Mesendoderm (in vitro differentiated cells): ENCODE results near the gene CNTN4.
A peak's percentile ranks its signal among the peaks of the same experiment; 100 is the strongest.

Source experiments
- DNase-seq: peaks from one replicate; pipeline ENCODE4 v3.0.0; 2013
- H2AK5ac ChIP-seq: 2 replicates; pipeline ENCODE4 v1.6.1; 2013; ENCODE audit warnings: low read length, inconsistent platforms
- H2BK120ac ChIP-seq: 2 replicates; pipeline ENCODE4 v1.6.1; 2013; ENCODE audit warnings: low read depth, mild to moderate bottlenecking, low read length, moderate library complexity, mixed read lengths
- H2BK15ac ChIP-seq: replicated peaks from 2 replicates; pipeline ENCODE4 v1.6.1; 2013; ENCODE audit warnings: low read depth, mild to moderate bottlenecking, moderate library complexity
- H2BK5ac ChIP-seq: 2 replicates; pipeline ENCODE4 v1.6.1; 2013; ENCODE audit warnings: low read length, inconsistent platforms
- H3K18ac ChIP-seq: 2 replicates; pipeline ENCODE4 v1.6.1; 2013; ENCODE audit warnings: mild to moderate bottlenecking, low read length, mixed read lengths
- H3K23ac ChIP-seq: one replicate; pipeline ENCODE4 v1.6.1; 2013; ENCODE audit warnings: low read length
- H3K27ac ChIP-seq: 2 replicates; pipeline ENCODE4 v1.5.1; 2013; ENCODE audit warnings: low read depth, mild to moderate bottlenecking, inconsistent platforms, low read length, moderate library complexity
- H3K27me3 ChIP-seq: 2 replicates; pipeline ENCODE4 v1.6.1; 2013; ENCODE audit warnings: low read length, control low read depth, mild to moderate bottlenecking, inconsistent platforms; ENCODE audit not compliant: insufficient read depth, poor library complexity
- H3K36me3 ChIP-seq: 2 replicates; pipeline ENCODE4 v1.6.1; 2013; ENCODE audit warnings: low read length, inconsistent platforms; ENCODE audit not compliant: control insufficient read depth, insufficient read depth
- H3K4ac ChIP-seq: one replicate; pipeline ENCODE4 v1.6.1; 2013; ENCODE audit warnings: low read depth, mild to moderate bottlenecking, low read length, moderate library complexity
- H3K4me1 ChIP-seq: 2 replicates; pipeline ENCODE4 v1.6.1; 2013; ENCODE audit warnings: low read depth, low read length, inconsistent platforms; ENCODE audit not compliant: control insufficient read depth
- H3K4me2 ChIP-seq: 2 replicates; pipeline ENCODE4 v1.6.1; 2013; ENCODE audit warnings: low read length
- H3K4me3 ChIP-seq: 2 replicates; pipeline ENCODE4 v1.5.1; 2013; ENCODE audit warnings: mild to moderate bottlenecking, low read length
- H3K56ac ChIP-seq: one replicate; pipeline ENCODE4 v1.6.1; 2013; ENCODE audit warnings: low read length
- H3K79me1 ChIP-seq: 2 replicates; pipeline ENCODE4 v1.6.1; 2013; ENCODE audit warnings: low read length, inconsistent platforms
- H3K79me2 ChIP-seq: 2 replicates; pipeline ENCODE4 v1.6.1; 2013; ENCODE audit warnings: mild to moderate bottlenecking, low read length; ENCODE audit not compliant: control insufficient read depth, insufficient read depth
- H3K9ac ChIP-seq: 2 replicates; pipeline ENCODE4 v1.6.1; 2013; ENCODE audit warnings: low read length, inconsistent platforms
- H4K5ac ChIP-seq: one replicate; pipeline ENCODE4 v1.6.1; 2013; ENCODE audit warnings: low read length
- H4K8ac ChIP-seq: one replicate; pipeline ENCODE4 v1.6.1; 2013; ENCODE audit warnings: low read depth, mild to moderate bottlenecking, control low read depth, low read length, moderate library complexity
- WGBS: extraction: QIAGEN DNeasy Blood & Tissue Kit; methylation state at CpG from one replicate; pipeline ENCODE4 v1.1.7; 2013; ENCODE audit warnings: low lambda C conversion rate, missing lambda C conversion rate; ENCODE audit not compliant: insufficient coverage; ENCODE audit errors: extremely low coverage; 5-methylcytosine and 5-hydroxymethylcytosine counted together

The CNTN4 gene

DNA sequence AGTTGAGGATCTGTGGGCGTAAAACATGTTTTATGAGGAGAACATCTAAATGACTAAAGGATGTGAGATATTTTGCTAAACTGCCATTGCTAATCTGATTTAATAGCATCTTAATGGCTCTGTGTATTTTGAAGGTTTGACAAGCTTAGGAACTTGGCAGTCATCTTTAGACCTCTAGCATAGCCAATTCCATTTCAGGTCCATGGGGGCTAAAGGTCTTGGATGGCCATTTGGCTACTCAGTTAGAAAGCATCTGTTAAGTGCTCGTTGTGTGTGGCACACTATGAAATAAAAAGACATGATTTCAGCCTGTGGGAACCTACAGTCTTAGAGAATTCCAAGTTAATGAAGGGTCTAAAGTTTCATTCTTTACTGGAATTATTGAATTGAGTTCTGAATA lies 775.3 kb downstream of the CNTN4 start:
- Histone ChIP-seq H3K27me3 (no peaks in the 10 kb centered on the region), H2BK15ac (no peak overlapping the region), H3K27ac (no peak overlapping the region), H3K4me2 (no peak overlapping the region), H4K5ac (no peak overlapping the region), H2AK5ac (no peak overlapping the region), H3K18ac (no peak overlapping the region), H3K36me3 (no peaks in the 10 kb centered on the region), H3K4me1 (no peaks in the 10 kb centered on the region), H3K9ac (no peak overlapping the region), H2BK5ac (no peak overlapping the region), H2BK120ac (no peak overlapping the region), H3K4ac (no peak overlapping the region), H3K4me3 (no peak overlapping the region), H3K56ac (no peak overlapping the region), H3K79me1 (no peaks in the 10 kb centered on the region), H4K8ac (no peak overlapping the region), H3K23ac (no peak overlapping the region), H3K79me2 (no peaks in the 10 kb centered on the region)
- no CpG with 5 or more reads among the region's 2 CpGs for WGBS
- no peak for DNase-seq

DNA sequence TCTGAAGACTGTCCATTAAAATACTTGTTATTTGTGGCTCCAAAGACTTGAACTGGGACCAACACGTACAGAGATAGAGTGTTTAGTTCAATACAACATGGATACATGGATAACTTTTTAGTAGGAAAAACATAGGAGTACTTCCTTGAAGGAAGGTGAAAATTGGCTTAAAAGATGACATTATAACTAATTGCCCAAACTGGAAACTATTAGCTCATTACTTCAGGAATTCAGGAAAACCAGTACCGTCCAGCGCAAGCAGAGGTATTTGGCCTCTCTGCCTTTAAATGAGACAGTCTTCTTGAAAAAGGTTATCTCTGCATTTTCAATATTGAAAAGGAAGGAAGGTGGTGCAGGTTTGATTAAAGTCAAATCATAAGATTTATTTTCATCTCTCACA lies 777.0 kb downstream of the CNTN4 start:
- no peak overlapping the region for H4K8ac ChIP-seq
- no peak overlapping the region for H3K4me3 ChIP-seq
- no peak overlapping the region for H3K4ac ChIP-seq
- no peak overlapping the region for H2BK120ac ChIP-seq
- H3K27me3 ChIP-seq: no peaks in the 10 kb centered on the region
- no peak overlapping the region for H3K27ac ChIP-seq
- no peak overlapping the region for H3K23ac ChIP-seq
- H3K79me1 ChIP-seq: no peaks in the 10 kb centered on the region
- no peaks in the 10 kb centered on the region for H3K36me3 ChIP-seq
- H3K18ac ChIP-seq: no peak overlapping the region
- no peaks in the 10 kb centered on the region for H3K4me1 ChIP-seq
- no peak overlapping the region for H2AK5ac ChIP-seq
- no peak overlapping the region for H3K9ac ChIP-seq
- no peaks in the 10 kb centered on the region for H3K79me2 ChIP-seq
- H3K56ac ChIP-seq: no peak overlapping the region
- no CpG with 5 or more reads among the region's 3 CpGs for whole genome bisulfite sequencing
- H2BK5ac ChIP-seq: no peak overlapping the region
- no peak overlapping the region for H3K4me2 ChIP-seq
- no peak overlapping the region for H4K5ac ChIP-seq
- H2BK15ac ChIP-seq: no peak overlapping the region
- DNase-seq: no peak

DNA sequence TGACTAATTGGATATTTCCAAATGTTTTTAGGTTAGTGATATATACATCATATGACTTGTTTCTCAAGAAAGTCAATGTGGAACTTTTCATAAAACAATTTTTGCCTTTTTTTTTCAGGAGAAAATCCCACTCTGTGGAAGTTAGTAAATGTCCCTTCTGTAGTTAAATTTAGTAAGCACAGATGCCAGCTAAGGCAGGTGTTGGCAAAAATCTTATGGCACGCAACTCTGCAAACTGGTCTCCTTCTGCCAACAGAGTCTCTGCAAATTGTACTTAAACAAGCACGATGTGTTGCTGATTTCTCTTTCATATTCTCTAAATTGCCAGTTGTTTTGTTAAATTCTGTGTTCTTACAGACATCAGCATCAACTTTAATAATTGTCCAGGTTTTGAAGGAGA lies 777.7 kb downstream of the CNTN4 start:
- H3K79me2 ChIP-seq: no peaks in the 10 kb centered on the region
- no peak overlapping the region for H3K18ac ChIP-seq
- H2BK5ac ChIP-seq: no peak overlapping the region
- H3K4ac ChIP-seq: no peak overlapping the region
- no peak overlapping the region for H2BK120ac ChIP-seq
- H3K27ac ChIP-seq: no peak overlapping the region
- no peak for DNase-seq
- no peak overlapping the region for H2BK15ac ChIP-seq
- no peak overlapping the region for H3K23ac ChIP-seq
- no peak overlapping the region for H4K8ac ChIP-seq
- no peak overlapping the region for H2AK5ac ChIP-seq
- H3K56ac ChIP-seq: no peak overlapping the region
- H3K79me1 ChIP-seq: no peaks in the 10 kb centered on the region
- H3K27me3 ChIP-seq: no peaks in the 10 kb centered on the region
- no peaks in the 10 kb centered on the region for H3K36me3 ChIP-seq
- H4K5ac ChIP-seq: no peak overlapping the region
- H3K4me3 ChIP-seq: no peak overlapping the region
- H3K4me1 ChIP-seq: no peaks in the 10 kb centered on the region
- H3K4me2 ChIP-seq: no peak overlapping the region
- H3K9ac ChIP-seq: no peak overlapping the region
- WGBS: no CpG with 5 or more reads among the region's 2 CpGs

DNA sequence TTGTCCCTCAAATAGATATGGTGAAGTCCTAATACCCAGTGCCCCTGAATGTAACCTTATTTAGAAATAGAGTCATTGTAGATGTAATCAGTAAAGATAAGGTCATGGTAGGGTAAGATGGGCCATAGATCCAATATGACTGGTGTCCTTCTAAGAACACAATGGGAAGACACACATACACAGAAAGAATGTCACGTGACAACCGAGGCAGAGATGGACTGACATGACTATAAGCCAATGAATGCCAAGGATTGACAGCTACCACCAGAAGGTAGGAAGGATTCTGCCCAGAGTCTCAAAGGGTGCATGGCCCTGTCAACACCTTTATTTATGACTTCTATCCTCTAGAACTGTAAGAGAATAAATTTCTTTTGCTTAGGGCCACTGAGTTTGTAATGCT lies 780.4 kb downstream of the CNTN4 start:
- no peak overlapping the region for H3K4me2 ChIP-seq
- no peak overlapping the region for H4K5ac ChIP-seq
- no peak overlapping the region for H2BK15ac ChIP-seq
- no peaks in the 10 kb centered on the region for H3K79me2 ChIP-seq
- H3K27ac ChIP-seq: no peak overlapping the region
- H3K4ac ChIP-seq: no peak overlapping the region
- H3K56ac ChIP-seq: no peak overlapping the region
- no peaks in the 10 kb centered on the region for H3K27me3 ChIP-seq
- no peak overlapping the region for H3K4me3 ChIP-seq
- no peak overlapping the region for H4K8ac ChIP-seq
- H3K23ac ChIP-seq: no peak overlapping the region
- H3K36me3 ChIP-seq: no peaks in the 10 kb centered on the region
- H3K4me1 ChIP-seq: no peaks in the 10 kb centered on the region
- no peak overlapping the region for H3K9ac ChIP-seq
- DNase-seq: no peak
- H3K18ac ChIP-seq: no peak overlapping the region
- H2BK120ac ChIP-seq: no peak overlapping the region
- WGBS: no CpG with 5 or more reads among the region's 2 CpGs
- no peak overlapping the region for H2BK5ac ChIP-seq
- no peaks in the 10 kb centered on the region for H3K79me1 ChIP-seq
- no peak overlapping the region for H2AK5ac ChIP-seq

DNA sequence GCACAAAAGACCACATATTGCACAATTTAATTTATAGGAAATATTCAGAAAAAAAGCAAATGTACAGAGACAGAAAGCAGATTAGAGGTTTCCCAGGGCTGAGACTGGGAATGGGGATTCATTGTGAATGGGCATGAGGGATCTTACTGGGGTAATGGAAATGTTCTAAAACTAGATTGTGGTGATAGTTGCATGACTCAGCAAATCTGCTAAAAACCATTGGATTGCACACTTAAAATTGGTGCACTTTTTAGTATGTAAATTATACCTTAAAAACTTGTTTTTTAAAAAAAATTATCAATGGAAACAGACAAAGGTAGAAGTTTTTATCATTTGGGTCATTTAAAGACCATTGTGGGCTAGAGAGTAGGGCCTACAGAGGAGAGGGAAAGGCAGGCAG lies 780.9 kb downstream of the CNTN4 start:
- no peaks in the 10 kb centered on the region for H3K79me2 ChIP-seq
- DNase-seq: no peak

DNA sequence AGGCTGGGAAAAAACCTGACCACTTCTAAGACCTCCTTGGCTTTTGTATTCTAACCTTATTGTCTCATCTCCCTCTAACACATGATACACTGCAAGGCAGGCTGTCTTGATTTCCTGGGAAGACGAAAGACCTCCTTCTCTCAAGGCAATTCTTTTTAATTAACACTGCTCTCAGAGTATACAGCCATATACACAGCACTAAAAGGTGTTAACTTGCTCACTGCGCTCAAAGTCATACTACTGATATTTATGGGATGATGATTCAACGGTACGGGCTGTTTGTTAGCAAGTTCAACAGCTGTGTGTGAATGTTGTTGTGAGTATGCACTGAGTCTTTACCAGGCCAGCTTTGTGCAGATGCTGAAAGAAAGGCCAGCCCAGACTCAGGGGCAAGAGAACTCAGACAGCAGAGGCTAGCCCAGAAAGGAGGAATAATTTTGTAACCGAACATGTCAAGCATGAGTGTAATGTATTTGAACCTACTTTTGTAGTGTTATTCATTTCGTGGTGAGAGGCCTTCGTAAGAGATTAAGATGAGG lies 781.6 kb downstream of the CNTN4 start:
- Histone ChIP-seq H3K27me3 (no peaks in the 10 kb centered on the region), H3K4ac (peak overlapping the region; percentile 46), H3K36me3 (no peaks in the 10 kb centered on the region), H2BK5ac (no peak overlapping the region), H3K4me3 (no peak overlapping the region), H4K8ac (no peak overlapping the region), H2BK15ac (no peak overlapping the region), H2AK5ac (no peak overlapping the region), H3K79me1 (no peaks in the 10 kb centered on the region), H3K56ac (no peak overlapping the region), H3K9ac (no peak overlapping the region), H4K5ac (no peak overlapping the region), H3K27ac (no peak overlapping the region), H3K4me2 (no peak overlapping the region), H3K18ac (no peak overlapping the region), H3K4me1 (no peaks in the 10 kb centered on the region), H2BK120ac (no peak overlapping the region), H3K23ac (no peak overlapping the region), H3K79me2 (no peaks in the 10 kb centered on the region)
- no CpG with 5 or more reads among the region's 7 CpGs for WGBS
- peak; percentile 3 for DNase-seq

More for the DNA sequence above, 780.9 kb downstream of the CNTN4 start:
- Histone ChIP-seq H3K4ac (no peak overlapping the region), H2BK15ac (no peak overlapping the region), H3K79me1 (no peaks in the 10 kb centered on the region), H4K5ac (no peak overlapping the region), H4K8ac (no peak overlapping the region), H3K23ac (no peak overlapping the region), H3K9ac (no peak overlapping the region), H3K18ac (no peak overlapping the region), H2BK120ac (no peak overlapping the region), H3K4me1 (no peaks in the 10 kb centered on the region), H3K27me3 (no peaks in the 10 kb centered on the region), H3K56ac (no peak overlapping the region), H3K4me3 (no peak overlapping the region), H3K4me2 (no peak overlapping the region), H2BK5ac (no peak overlapping the region), H2AK5ac (no peak overlapping the region), H3K36me3 (no peaks in the 10 kb centered on the region), H3K27ac (no peak overlapping the region)
